Activated T-helper 1 cell treated with Interleukin-2 at 50 U/mL for 16 hours (primary cell): Measurements from ENCODE around the gene CLBA1.
A peak's percentile ranks its signal among the peaks of the same experiment; 100 is the strongest.
"Not testable (repeated sequence)": the region's sequence is repeated elsewhere in the genome, so short reads cannot be mapped to it uniquely, and the experiment has no call there.

Source experiments
- DNase-seq: peaks from one replicate; pipeline ENCODE4 v3.0.0-alpha.2; 2020; ENCODE audit warnings: low read depth

CLBA1 gene

DNA sequence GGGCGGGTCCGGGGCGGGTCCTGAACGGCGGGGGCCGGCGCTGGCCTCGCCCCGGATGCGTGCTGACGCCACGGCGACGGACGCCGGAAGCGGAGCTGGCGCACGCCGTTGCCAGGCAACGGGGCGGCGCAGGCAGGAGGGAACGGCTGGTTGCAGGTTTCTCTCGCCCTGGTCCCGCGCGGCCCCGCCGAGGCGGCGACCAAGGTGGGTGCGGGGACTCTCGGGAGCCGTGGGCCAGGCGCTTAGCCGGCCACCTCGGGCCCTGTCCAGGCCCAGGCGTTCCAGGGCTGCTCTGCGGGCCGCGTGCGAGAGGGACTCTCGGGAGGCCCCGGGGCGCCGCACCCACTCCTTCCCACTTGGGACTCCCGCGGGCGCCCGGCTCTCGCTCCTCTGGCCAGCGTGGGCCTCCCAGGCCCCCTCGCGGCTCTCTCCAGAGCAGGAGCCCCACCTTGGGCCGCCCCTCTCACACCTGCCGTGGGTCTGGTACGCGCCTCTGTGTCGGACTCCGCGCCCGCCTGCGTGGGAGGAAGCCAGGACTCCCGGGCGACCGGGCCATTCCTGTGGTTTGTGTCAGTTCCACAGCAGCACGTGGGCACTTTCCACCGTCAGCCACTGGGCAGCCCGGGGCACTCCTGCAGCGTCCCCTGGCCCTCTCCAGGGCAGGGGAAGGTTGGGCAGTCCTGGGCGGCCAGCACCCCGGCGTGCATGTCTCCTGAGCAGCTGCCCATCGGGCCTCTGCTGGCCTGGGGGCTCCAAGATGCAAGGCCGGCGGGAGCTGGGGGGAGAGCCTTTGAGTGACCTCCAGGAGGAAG lies at the start of gene CLBA1:
Gene CLBA1, plus strand, starts transcription at position 114 of the 812 bp plus-strand sequence. Its CDS starts 644 bp downstream, at position 758.
- peak; percentile 87 for DNase-seq

DNA sequence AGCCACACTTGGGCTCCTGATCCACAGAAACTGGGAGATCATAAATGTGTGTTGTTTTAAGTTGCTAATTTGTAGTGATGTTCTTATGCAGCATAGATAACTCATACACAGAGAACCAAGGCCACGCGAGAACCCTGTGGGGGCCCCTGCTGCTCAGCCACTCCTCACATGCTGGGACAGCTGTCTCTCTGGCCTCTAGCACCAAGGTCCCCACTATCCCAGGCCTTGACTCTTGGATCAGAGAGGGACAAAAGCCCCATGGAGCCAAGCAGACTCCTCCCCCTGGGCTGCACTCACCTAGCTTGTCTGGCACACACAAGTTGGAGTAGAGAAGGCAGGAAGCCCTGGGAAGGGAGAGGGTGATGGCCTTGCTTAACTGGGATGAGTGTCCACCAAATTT lies 49.6 kb upstream of the CLBA1 start:
- no peak for DNase-seq

GRCh38 chr14:104936361-104937155 lies 49.0 kb upstream of the CLBA1 start:
- no peak for DNase-seq

DNA sequence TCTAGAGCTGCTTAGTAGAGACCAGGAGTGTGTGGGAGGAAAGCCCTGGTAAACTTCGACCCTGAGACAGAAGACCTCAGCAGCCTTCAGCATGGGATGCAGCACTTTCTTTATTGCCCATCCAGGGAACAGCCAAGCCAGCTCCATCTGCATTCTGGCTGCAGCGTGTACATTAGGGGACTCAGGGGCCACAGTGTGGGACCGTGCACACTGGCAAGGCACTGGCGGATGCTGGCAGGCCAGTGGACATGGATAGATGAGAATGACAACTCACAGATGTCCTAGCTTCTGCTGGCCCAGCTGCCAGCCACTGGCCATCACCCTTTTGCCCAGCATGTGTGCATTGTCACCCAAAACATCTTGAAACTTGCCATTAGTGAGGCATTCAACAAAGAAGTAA lies 48.4 kb upstream of the CLBA1 start:
- no peak for DNase-seq

DNA sequence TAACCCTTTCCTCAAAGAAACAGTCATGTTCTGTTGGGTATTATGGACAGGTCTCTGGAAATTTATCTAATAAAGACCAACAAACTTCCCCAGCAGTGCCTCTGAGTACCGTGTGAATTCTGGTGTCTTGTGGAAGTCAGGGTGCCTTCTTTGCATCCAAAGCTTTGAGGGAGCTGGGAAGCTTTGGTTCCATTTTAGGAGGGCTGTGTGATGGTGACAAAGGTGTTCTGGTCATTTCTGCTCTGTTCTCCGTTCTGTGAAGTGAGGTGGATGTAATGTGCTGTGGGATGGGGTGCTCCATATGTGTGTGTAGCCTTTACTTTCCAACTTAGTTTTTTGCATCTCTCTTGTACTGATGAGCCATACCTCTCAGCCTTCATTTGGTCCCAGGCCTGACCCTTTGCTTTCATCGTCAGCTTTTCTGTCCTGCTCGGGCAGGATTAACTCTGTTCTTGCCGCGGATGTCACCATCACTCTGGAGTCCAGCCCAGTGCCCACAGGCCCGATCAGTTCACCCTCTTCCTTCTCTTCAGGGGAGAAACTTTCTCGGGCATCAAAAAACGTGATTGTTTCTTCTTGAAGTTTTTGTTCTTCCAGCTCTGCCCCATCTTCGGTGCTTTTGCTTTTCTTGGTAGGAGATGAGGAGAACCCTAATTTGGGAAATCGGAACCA lies 47.8 kb upstream of the CLBA1 start:
- no peak for DNase-seq

- DNase-seq: no peak
These were observed 47.2 kb upstream of the CLBA1 start for GRCh38 chr14:104938436-104938835.

GRCh38 chr14:104938960-104939359 lies 46.6 kb upstream of the CLBA1 start:
- no peak for DNase-seq

GRCh38 chr14:104939666-104940410 lies 45.8 kb upstream of the CLBA1 start:
- no peak for DNase-seq

- DNase-seq: no peak
These were observed 45.0 kb upstream of the CLBA1 start for GRCh38 chr14:104940526-104941150.

DNA sequence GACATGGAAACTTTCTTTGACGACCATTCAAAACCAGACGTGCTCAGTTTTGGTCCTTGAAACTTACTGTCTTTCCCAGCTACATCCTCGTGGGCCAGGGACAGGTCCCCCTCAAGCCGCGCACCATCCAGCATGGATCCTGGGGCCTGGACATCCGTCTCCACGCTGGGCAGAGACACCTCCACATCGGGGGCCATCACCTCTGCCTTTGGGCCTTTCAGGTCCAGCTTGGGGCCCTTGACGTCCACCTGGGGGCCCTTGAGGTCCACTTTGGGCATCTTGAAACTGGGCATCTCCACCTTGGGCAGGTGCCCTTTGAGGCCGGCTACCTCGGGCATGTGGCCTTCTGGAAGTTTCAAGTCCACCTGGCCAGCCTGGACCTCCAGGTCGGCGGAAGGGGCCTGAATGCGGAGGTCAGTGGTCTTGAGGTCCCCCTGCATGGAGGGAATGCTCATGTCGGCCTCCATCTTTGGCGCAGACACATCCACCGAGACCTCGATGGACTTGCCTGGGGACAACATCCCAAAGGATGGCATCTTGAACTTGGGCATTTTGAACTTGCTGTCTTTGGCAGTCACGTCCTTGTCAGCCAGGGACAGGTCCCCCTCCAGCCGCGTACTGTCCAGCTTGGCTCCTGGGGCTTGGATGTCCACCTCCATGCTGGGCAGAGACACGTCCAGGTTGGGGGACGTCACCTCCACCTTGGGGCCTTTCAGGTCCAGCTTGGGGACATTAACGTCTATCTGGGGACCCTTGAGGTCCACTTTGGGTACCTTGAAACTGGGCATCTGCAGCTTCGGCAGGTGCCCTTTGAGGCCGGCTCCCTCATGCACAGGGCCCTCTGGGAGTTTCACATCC lies 43.9 kb upstream of the CLBA1 start:
- no peak for DNase-seq

- DNase-seq: no peak
These were observed 43.0 kb upstream of the CLBA1 start for GRCh38 chr14:104942586-104942985.

GRCh38 chr14:104943216-104944015 lies 42.2 kb upstream of the CLBA1 start:
- DNase-seq: not testable (repeated sequence)

DNA sequence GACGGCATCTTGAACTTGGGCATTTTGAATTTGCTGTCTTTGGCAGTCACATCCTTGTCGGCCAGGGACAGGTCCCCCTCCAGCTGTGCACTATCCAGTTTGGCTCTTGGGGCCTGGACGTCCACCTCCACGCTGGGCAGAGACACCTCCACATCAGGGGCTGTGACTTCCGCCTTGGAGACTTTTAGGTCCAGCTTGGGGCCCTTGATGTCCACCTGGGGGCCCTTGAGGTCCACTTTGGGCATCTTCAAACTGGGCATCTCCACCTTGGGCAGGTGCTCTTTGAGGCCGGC lies 41.6 kb upstream of the CLBA1 start:
- DNase-seq: not testable (repeated sequence)

DNA sequence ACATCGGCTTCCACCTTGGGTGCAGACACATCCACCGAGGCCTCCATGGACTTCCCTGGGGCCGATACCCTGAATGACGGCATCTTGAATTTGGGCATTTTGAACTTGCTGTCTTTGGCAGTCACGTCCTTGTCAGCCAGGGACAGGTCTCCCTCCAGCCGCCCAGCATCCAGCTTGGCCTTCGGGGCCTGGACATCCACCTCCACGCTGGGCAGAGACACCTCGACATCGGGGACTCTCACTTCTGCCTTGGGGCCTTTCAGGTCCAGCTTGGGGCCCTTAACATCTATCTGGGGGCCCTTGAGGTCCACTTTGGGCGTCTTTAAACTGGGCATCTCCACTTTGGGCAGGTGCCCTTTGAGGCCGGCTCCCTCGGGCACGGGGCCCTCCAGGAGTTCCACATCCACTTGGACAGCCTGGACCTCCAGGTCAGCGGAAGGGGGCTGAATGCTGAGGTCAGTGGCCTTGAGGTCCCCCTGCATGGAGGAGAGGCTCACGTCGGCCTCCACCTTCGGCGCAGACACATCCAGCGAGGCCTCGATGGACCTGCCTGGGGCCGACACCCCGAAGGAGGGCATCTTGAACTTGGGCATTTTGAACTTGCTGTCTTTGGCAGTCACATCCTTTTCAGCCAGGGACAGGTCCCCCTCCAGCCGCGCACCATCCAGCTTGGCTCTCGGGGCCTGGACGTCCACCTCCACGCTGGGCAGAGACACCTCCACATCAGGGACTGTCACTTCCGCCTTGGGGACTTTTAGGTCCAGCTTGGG lies 41.0 kb upstream of the CLBA1 start:
- not testable (repeated sequence) for DNase-seq

DNA sequence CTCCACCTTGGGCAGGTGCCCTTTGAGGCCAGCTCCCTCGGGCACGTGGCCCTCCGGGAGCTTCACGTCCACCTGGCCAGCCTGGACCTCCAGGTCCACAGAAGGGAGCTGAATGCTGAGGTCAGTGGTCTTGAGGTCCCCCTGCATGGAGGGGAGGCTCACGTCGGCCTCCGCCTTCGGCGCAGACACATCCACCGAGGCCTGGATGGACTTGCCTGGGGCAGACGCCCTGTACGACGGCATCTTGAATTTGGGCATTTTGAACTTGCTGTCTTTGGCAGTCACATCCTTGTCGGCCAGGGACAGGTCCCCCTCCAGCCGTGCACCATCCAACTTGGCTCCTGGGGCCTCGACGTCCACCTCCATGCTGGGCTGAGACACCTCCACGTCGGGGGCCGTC lies 40.3 kb upstream of the CLBA1 start:
- DNase-seq: not testable (repeated sequence)

GRCh38 chr14:104945986-104946965 lies 39.3 kb upstream of the CLBA1 start:
- not testable (repeated sequence) for DNase-seq

DNA sequence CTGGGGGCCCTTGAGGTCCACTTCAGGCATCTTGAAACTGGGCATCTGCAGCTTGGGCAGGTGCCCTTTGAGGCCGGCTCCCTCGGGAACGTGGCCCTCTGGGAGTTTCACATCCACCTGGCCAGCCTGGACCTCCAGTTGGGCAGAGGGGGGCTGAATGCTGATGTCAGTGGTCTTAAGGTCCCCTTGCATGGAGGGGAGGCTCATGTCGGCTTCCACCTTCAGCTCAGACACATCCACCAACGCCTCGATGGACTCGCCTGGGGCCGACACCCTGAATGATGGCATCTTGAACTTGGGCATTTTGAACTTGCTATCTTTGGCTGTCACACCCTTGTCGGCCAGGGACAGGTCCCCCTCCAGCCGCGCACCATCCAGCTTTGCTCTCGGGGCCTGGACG lies 38.4 kb upstream of the CLBA1 start:
- not testable (repeated sequence) for DNase-seq
